HK-2 (cell line): ENCODE measurements around the gene LRIT3.

Experiments
- DNase-seq: peaks from one replicate; pipeline ENCODE4 v3.0.0-alpha.2; 2018; ENCODE audit not compliant: unreplicated experiment

Gene LRIT3

GRCh38 chr4:109908731-109909130 lies 60.8 kb downstream of the LRIT3 start:
- no peak for DNase-seq

GRCh38 chr4:109910256-109910655 lies 62.3 kb downstream of the LRIT3 start:
- DNase-seq, result no peak

DNA sequence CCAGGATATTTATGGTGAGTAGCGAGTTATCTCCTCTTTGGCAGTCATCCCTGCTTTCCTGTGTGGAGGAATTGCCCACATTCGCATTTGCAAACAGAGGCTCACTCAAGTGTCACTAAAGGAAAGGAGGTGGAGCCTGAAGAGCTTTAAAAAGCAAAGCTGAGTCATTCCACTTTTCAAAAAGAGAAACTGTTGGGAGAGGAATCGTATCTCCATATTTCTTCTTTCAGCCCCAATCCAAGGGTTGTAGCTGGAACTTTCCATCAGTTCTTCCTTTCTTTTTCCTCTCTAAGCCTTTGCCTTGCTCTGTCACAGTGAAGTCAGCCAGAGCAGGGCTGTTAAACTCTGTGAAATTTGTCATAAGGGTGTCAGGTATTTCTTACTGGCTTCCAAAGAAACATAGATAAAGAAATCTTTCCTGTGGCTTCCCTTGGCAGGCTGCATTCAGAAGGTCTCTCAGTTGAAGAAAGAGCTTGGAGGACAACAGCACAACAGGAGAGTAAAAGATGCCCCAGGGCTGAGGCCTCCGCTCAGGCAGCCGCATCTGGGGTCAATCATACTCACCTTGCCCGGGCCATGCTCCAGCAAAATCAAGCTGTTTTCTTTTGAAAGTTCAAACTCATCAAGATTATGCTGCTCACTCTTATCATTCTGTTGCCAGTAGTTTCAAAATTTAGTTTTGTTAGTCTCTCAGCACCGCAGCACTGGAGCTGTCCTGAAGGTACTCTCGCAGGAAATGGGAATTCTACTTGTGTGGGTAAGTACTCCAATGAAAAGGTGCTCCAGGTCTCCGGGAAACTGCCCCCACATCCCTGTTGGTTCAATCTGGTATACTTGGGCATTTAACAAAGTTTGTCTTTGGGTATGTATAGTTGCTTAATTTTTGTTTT lies 65.0 kb downstream of the LRIT3 start, which contains the start of gene EGF:
EGF (plus strand) TSS at position 178 of the 890 bp plus-strand sequence; CDS start at position 631, 453 bp downstream.
- peak; percentile 20 for DNase-seq

GRCh38 chr4:109913596-109914241 lies 65.8 kb downstream of the LRIT3 start:
- DNase-seq, result no peak

- no peak for DNase-seq
Observed at GRCh38 chr4:109914322-109914721, 66.4 kb downstream of the LRIT3 start.

DNA sequence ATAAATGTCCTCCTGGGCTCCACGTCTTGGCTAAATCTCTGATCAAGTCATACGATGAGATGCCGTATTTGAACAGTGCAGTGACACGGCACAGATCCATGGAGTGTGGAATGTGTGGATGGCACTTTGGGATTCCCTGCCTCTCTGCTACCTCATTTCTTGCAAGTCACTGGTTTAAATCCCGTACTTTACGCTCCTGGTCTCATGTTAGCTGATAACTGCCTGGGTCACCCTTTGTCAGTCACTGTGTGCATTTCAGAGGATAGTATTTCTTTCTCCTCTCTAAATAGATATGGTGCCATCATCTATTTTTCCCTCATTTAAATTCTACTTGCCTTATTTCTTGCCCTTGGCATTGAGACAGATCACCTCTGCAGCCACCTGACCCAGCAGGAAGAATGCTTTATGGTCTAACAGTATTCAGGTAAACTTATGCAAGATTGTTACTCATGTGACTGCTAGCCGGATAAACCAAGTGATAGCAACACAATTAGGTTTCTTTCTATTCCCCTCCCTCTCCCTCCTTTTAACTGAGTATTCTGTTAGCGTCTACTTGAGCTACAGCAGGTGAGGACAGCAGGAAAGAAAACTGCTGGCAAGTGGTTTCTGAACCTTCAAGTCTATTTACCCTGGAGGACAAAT lies 67.6 kb downstream of the LRIT3 start:
- DNase-seq, result no peak

DNA sequence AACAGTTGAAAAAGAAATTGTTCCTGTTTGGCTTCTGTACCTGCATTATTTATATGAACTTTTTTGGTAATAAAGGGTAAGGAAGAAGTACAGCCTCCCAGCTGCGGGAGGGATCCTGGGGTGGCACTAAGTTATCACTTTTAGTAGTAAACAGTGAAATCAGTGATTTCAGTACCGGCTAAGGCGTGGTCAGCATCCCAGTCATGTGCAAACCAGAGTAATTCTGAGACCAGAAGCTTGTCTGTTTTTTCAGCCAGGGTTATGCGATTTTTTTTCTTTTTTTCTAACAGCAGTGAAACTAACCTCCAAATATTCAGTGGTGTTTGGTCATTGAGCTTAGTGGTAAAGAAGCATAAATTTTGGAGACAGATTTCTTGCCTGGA lies 68.1 kb downstream of the LRIT3 start:
- DNase-seq, result no peak

DNA sequence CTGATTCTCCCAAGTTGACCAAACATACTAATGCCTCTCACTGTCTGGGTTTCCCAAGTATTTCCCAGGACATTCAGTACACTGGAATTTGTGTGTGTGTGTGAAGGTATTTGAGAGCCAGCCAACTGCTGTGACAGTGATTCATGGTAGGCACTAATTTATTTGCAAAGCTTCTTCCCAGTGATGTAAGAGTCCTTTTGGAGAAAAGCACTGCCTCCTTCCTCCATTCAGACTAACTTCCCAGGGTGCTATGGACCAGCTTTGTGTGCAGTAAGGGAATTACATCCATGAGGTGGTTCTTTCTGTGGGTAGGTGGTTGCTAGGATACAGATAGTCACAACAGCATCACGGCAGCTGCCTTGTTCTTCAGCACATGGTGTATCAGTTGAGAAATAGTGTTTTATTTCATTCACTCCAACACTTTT lies 73.5 kb downstream of the LRIT3 start:
- peak; percentile 47 for DNase-seq
